HG02943 (cell line): ENCODE results near the gene ADGRB2.

Source experiments
- ATAC-seq: cut with Tn5 transposase; IDR thresholded peaks from one replicate; pipeline ENCODE4 v1.9.1; 2021; ENCODE audit warnings: mild to moderate bottlenecking, low read depth, moderate library complexity; ENCODE audit not compliant: unreplicated experiment

Gene ADGRB2

GRCh38 chr1:31704271-31705079 lies 59.7 kb downstream of the ADGRB2 start:
- ATAC-seq: no peak

DNA sequence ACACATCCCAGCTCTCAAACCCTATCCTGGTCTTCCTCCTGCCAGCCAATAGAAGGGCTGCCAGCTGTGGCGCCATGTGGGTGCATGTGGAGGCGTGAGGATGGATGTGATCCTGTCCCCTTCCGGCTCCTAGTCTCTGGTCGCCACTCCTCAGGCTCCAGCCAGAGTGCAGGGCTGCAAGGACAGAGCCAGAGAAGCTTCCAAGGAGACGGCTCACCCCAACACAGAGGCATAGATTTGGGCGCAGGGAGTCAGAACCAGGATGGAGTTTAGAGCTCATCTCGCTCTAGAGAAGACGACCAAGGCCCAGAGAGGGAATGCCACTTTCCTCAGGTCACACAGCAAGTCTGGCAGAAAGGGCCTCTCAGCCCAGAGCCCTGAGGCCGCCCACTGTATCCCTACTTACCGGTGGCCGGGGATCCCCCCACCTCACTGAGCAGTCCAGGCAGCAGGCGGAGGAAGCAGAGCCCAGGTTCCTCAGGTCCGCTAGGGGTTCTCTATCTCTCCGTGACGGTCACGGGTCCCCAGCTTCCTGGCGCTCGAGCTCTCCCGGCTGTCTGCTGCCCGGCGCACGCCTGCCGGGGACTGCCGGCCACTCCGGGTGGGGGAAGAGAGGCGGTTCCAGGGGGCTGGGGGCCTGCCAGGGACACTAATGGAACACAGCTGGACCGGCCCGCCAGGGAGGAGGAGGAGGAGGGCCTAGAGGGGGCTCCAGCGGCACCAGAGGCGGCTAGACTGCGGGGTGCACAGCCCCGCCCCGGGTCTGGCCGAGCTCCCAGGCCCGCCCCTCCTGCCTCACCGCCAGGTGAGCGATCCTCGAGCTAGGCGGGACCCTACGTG lies 60.5 kb downstream of the ADGRB2 start, which contains the start of gene COL16A1:
TSS of gene COL16A1 (minus strand) at position 587 of the 840 bp plus-strand sequence. CDS start 1,824 bp downstream, outside the sequence.
- ATAC-seq: no peak

DNA sequence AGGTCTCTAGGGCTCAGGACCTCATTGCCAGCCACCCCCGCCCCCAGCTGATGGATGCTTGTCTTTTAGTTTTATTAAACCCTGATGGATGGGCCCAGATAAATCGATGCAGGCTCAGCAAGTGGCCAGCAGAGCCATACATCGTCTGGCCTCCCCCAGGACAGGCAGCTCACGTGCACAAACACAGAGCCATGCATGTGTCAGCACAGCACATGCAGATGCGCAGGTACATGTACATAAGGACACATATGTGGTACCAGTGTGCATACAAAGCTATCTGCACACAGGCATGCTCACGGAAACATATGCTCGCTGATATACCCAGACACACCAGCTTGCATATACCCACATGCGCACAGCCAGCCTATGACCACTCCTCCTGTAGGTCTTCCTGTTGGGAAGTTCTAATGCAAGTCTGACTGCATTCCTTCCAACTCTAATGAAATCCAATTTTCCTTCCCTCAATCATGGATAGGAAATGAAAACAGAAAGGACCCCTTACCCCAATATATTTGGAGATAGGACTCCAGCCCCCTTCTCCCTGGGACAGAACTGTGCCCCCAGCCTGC lies 61.2 kb downstream of the ADGRB2 start:
- no peak for ATAC-seq

DNA sequence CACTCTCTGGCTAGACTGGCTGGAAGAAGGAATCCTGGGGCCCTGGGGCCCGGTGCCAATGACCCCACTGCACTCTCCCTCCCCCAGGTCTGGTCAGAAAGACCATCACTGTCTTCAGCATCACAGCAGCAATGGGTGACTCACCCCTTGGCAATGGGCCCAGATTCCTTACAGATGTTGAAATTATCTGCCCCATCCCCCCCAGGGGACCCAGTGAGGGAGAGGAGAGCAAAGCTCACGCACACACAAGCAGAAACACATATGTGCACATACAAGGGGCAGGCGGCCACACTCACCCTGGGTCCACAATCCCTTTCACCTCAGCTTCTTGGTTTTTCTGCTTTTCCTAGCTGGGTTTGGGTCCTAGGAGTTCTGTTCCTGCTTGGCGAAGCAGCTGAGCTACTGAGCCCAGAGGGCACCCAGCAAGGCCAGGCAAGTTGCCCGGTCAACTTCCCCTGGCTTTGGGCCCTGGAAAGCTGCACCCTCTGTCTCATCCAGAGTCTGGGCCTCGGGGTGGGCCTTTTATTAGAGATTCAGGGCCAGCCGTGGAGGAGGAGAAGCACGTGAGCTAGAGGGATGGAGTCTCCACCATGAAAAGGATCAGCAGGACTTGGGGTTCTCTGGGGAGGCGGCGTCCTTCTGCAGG lies 62.9 kb downstream of the ADGRB2 start:
- no peak for ATAC-seq

GRCh38 chr1:31700468-31701090 lies 63.6 kb downstream of the ADGRB2 start:
- ATAC-seq: no peak

GRCh38 chr1:31699341-31699891 lies 64.7 kb downstream of the ADGRB2 start:
- no peak for ATAC-seq

DNA sequence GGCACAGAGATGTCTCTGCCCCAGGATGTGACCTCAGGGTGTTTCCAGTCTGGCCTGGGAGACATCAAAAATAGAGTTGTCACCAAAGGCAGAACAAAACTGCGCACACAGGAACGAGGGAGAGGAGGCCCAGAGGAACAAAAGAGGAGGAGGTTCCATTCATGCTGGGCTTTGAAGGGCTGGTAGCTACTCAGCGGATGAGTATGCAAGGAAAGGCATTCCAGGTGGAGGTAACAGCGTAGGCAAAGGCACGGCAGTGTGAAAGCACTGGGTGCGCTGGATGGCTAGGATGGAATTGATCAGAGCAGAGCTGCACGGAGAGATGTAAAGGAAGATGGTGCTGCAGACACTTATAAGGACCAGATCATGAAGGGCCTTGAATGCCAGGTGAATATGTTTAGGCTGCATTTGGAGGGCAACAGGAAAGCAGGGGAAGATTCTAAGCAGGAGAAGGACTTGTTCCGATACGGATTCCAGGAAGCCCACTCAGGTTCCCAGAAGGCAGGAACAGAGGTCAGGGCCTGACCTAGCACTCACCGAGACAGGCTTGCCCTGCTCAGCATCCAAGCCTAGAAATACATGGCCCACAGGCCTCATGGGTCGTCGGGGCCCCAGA lies 66.7 kb downstream of the ADGRB2 start:
- ATAC-seq: no peak

GRCh38 chr1:31696242-31696641 lies 67.9 kb downstream of the ADGRB2 start:
- no peak for ATAC-seq

GRCh38 chr1:31695327-31695726 lies 68.8 kb downstream of the ADGRB2 start:
- no peak for ATAC-seq

- no peak for ATAC-seq
Measured at GRCh38 chr1:31694964-31695313, 69.2 kb downstream of the ADGRB2 start.

GRCh38 chr1:31694069-31694963 lies 69.8 kb downstream of the ADGRB2 start:
- ATAC-seq: no peak

DNA sequence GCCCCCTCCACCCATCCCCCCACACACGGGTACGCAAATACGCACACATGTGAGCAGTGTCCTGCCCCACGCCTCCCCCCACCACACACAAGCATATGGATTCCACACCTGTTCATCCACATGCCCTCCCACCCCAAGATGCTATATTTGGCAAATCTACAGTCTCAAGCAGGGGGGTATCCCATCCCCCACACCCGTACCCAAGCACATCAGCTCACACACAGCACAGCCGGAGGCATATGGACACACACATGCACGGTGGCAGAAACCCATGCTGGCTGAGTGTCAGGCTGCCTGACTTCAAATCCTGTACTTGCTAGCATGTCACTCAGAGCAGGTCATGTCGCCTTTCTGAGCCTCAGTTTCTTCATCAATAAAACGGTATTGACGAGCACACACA lies 70.9 kb downstream of the ADGRB2 start:
- ATAC-seq: no peak

- no peak for ATAC-seq
Measured at GRCh38 chr1:31691951-31692350, 72.2 kb downstream of the ADGRB2 start.

- ATAC-seq: no peak
Measured at GRCh38 chr1:31691446-31691845, 72.7 kb downstream of the ADGRB2 start.

GRCh38 chr1:31690921-31691320 lies 73.2 kb downstream of the ADGRB2 start:
- ATAC-seq: no peak

DNA sequence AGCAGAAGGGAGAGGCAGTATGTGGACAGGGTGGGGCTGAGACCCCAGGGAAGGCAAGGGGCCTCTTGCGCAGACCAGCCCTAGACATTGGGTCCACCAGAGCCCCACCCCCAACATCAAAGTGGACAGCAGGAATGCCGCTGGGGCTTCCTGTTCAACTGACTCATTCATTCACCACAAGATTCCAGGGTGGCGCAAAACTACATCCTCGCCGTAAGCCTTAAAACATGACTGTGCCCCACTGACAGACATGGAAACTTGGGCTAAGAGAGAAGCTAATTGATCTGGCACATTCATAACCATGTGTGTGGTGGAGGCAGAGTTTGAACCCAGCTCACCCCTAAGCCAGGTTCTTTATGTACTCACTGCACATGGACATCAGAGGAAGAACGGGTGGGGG lies 74.3 kb downstream of the ADGRB2 start:
- no peak for ATAC-seq

- no peak for ATAC-seq
Measured at GRCh38 chr1:31689379-31689778, 74.8 kb downstream of the ADGRB2 start.

DNA sequence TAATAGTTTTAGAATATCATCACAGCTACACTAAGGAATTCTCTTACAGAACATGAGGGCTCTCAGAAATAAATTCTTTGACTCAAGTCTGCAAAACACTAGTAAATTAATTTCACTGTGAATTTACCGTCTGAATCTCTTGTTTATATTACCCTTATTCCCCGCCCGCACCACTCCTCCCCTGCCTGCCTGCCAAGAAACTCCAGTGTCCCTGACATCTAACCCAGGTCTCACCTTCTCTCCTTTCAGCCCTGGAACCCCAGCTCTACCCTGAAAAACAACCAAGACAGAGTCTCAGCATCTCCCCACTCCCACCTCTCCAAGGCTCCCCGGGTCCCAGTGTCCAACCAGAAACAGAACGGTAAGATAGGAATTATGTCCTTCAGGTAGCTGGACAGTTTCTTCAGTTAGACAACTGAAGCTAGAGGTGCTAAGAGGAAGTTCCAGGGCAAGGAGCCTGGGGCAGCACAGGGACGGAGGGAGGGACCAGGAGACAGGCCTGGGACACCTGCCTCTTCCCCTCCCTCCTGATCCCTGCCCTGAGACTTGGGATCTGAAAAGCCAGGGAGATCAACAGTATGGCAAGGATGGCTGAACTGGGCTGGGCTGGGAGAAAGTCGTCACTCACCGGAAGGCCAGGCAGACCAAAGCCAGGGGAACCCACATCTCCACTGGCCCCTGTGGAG lies 75.8 kb downstream of the ADGRB2 start:
- ATAC-seq: no peak
